GM10266 (cell line): ENCODE measurements around the gene KLHL8.

Experiments used
- DNase-seq: peaks from one replicate; pipeline ENCODE4 v3.0.0; 2012; ENCODE audit errors: extremely low spot score
- TF ChIP-seq, protein P1 (sequence below): IDR thresholded peaks from 2 replicates; pipeline ENCODE4 v1.5.1; 2012; ENCODE audit warnings: mild to moderate bottlenecking, low read depth; ENCODE audit not compliant: control insufficient read depth, insufficient read depth; ENCODE audit errors: missing control alignments

KLHL8 gene

DNA sequence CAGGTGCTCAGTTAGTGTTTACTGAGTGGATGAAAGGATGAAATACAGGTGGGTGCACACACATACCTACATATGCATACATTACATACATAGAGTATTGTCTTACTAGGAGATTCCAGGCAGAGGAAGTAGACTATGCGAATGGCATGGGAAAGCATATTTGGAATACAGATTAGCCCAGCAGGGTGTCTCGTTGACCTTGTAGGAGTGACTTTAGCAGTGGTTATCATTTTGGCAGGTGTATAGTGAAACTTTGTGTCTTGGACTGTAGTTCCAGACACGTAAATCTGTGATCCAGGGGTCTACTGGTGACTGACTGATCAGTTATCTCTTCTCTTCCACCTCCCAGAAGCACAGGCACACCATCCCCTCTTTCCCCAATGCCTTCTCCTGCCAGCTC, 86.3 kb downstream of the KLHL8 start:
- TF ChIP-seq, protein P1, sequence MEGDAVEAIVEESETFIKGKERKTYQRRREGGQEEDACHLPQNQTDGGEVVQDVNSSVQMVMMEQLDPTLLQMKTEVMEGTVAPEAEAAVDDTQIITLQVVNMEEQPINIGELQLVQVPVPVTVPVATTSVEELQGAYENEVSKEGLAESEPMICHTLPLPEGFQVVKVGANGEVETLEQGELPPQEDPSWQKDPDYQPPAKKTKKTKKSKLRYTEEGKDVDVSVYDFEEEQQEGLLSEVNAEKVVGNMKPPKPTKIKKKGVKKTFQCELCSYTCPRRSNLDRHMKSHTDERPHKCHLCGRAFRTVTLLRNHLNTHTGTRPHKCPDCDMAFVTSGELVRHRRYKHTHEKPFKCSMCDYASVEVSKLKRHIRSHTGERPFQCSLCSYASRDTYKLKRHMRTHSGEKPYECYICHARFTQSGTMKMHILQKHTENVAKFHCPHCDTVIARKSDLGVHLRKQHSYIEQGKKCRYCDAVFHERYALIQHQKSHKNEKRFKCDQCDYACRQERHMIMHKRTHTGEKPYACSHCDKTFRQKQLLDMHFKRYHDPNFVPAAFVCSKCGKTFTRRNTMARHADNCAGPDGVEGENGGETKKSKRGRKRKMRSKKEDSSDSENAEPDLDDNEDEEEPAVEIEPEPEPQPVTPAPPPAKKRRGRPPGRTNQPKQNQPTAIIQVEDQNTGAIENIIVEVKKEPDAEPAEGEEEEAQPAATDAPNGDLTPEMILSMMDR = no peak
- DNase-seq = no peak

DNA sequence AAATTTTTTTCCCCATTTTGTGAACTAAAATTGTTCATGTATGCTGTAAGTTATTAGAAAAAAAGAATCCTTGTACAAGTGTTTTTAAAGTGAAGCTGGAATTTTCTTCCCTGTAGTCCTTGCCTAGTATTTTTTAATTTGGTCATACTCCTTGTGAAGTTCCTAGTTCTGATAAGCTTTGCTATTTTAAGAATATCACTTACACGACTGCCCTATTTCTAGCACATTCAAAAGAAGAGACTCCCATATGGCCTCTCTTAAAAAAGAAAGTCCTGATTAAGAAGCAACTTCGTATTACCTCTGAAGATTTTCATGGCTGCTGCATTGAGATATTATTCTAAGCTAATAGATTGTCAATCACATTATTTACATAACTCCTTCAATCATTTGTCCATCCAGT, 87.2 kb downstream of the KLHL8 start:
- TF ChIP-seq, protein P1 = no peak
- DNase-seq = no peak

DNA sequence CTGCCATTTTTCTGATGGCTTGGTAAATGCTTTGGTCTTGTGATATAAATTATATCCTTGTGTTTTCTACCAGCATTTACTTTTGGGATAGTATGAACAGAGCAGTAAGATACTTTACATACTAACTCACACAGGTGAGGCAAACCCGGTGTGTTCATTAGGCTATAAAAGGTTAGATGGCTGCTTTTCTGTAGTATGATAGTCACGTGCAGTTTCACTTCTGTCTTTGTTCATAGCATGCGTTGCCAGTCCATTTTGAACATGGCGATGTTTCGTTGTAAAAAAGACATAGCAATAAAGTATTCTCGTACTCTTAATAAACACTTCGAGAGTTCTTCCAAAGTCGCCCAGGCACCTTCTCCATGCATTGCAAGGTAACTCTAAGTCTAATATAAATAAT, 88.4 kb downstream of the KLHL8 start:
- no peak for DNase-seq
- TF ChIP-seq, protein P1 = no peak

DNA sequence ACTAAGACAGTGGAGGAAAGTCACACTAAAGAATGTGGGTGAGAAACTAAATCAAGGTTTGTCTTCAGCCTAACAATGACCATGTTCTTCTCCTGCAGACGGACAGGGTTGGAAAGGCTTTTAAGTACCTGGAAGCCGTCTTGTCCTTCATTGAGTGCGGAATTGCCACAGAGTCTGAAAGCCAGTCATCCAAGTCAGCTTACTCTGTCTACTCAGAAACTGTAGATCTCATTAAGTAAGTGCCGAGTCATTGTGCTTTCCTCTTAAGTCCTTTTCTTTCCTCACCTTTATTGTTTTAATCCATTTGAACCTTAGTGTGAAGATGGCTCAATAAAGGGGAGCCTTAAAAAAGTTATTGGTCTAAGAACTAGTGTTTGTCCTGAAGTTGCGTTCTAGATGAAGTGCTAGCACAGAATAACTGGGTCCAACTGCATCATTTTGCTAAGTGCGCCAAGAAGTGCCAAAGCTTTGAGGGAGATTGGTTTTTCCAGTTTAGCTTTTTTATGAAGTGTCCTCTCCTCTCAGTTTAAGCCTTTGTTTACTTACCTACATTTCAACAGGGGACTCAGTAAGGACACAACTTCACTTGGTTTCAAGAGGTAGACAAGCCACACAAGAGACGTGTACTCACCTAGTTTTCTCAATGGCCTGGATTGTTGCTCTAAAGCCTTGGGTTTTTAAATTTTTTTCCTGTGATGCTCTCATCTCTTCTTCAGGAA, 89.3 kb downstream of the KLHL8 start:
- DNase-seq = no peak
- TF ChIP-seq, protein P1 = no peak

DNA sequence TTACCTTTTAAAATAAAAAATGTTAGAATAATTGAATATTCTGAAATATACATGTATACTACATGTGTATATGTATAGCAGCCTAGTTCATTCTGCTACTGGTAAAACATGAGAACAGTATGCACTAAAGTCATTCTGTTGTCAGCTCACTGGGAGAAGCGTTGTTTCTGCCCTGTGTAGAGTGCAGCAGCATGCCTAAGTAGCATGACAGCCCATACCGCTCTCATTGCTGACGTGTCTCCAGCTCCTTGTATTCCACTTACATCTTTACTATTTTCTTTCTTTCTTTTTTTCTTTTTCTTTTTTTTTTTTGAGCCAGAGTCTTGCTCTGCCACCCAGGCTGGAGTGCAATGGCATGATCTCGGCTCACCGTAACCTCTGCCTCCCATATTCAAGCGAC, 90.7 kb downstream of the KLHL8 start:
- DNase-seq = no peak
- TF ChIP-seq, protein P1 = no peak

DNA sequence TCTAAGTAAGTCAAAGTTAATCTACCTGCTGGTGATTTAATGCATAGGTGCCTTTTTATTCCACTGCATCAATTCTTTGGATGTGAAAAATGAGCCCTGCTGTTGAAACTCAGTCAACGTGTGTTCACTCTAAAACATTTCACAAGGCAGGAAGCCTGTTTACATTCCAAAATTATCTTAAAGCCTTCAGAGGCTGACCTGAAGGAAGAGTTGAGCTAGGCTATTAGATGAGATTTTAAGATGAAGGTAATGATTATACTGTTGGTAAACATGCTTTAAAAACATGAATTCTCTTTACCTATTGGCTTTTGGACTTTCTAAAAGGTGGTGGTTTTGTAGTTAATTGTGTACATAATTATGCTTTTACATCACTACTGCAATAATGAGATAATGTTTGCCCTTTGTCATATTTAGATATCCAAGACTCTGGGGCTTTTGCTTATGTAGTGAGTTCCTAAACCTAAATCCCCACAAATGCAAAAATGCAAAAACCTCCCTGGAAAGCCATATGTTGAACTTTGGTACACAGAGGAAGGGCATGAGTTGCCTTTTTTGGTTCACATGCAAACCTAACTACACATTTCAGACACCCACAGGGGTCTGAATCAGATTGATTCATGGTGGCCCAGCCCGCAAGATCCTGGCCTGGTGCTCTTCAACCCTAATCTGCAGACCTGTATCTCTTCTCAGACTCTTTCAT, 92.3 kb downstream of the KLHL8 start:
- no peak for DNase-seq
- TF ChIP-seq, protein P1 = no peak

DNA sequence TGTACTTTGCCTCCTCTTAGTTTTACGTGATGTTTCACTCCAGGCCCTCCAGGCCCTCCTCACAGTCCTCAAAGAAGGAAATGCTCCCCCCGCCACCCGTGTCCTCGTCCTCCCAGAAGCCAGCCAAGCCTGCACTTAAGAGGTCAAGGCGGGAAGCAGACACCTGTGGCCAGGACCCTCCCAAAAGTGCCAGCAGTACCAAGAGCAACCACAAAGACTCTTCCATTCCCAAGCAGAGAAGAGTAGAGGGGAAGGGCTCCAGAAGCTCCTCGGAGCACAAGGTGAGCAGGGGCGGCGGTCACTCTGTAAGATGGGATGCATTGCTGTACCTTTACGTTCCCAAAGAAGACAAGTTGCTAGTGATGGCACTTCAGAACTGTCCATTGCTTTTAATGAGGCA, 94.4 kb downstream of the KLHL8 start:
- DNase-seq = no peak
- TF ChIP-seq, protein P1 = no peak
